H9 (cell line): ENCODE results near the gene GYS1. TPM values are rescaled to one million over a fixed set of nuclear protein-coding genes. Genes with fewer than 3 reads are reported as not detected.
A peak's percentile ranks its signal among the peaks of the same experiment; 100 is the strongest.

ENCODE experiments used
- DNase-seq: peaks from one replicate; pipeline ENCODE4 v3.0.0-alpha.2; 2017
- H2AFZ ChIP-seq: one replicate; pipeline ENCODE4 v1.6.1; 2013; ENCODE audit warnings: mild to moderate bottlenecking, low read length, control low read depth, moderate library complexity
- H2AK5ac ChIP-seq: 2 replicates; pipeline ENCODE4 v1.6.1; 2013; ENCODE audit warnings: low read length, control low read depth, mixed read lengths; ENCODE audit not compliant: insufficient read length
- H2BK120ac ChIP-seq: one replicate; pipeline ENCODE4 v1.6.1; 2013; ENCODE audit warnings: low read depth, mild to moderate bottlenecking, low read length, control low read depth, inconsistent platforms; ENCODE audit not compliant: poor library complexity, severe bottlenecking
- H2BK12ac ChIP-seq: 2 replicates; pipeline ENCODE4 v1.6.1; 2013; ENCODE audit warnings: low read length, control low read depth, mixed read lengths, low read depth; ENCODE audit not compliant: insufficient read length
- H2BK15ac ChIP-seq: 2 replicates; pipeline ENCODE4 v1.6.1; 2013; ENCODE audit warnings: low read depth, low read length, control low read depth
- H2BK20ac ChIP-seq: one replicate; pipeline ENCODE4 v1.6.1; 2013; ENCODE audit warnings: low read depth, mild to moderate bottlenecking, low read length, control low read depth, inconsistent platforms; ENCODE audit not compliant: poor library complexity, severe bottlenecking
- H2BK5ac ChIP-seq: 2 replicates; pipeline ENCODE4 v1.6.1; 2013; ENCODE audit warnings: low read length, control low read depth, mixed read lengths; ENCODE audit not compliant: insufficient read length
- H3K14ac ChIP-seq: 2 replicates; pipeline ENCODE4 v1.6.1; 2013; ENCODE audit warnings: low read length, control low read depth; ENCODE audit not compliant: insufficient read depth
- H3K18ac ChIP-seq: 2 replicates; pipeline ENCODE4 v1.6.1; 2013; ENCODE audit warnings: low read depth, mild to moderate bottlenecking, mixed read lengths, low read length, control low read depth; ENCODE audit not compliant: insufficient read length
- H3K23ac ChIP-seq: 2 replicates; pipeline ENCODE4 v1.6.1; 2013; ENCODE audit warnings: low read length, control low read depth, mixed read lengths, low read depth; ENCODE audit not compliant: insufficient read length
- H3K23me2 ChIP-seq: 2 replicates; pipeline ENCODE4 v1.6.1; 2013; ENCODE audit warnings: low read depth, mild to moderate bottlenecking, mixed read lengths, low read length, control low read depth; ENCODE audit not compliant: insufficient read length, poor library complexity, severe bottlenecking
- H3K27ac ChIP-seq: 2 replicates; pipeline ENCODE4 v1.5.1; 2013; ENCODE audit warnings: low read length, control low read depth, mixed read lengths, low read depth; ENCODE audit not compliant: insufficient read length
- H3K27me3 ChIP-seq: 2 replicates; pipeline ENCODE4 v1.6.1; 2013; ENCODE audit warnings: low read length, control low read depth, inconsistent platforms; ENCODE audit not compliant: insufficient read depth
- H3K4ac ChIP-seq: 2 replicates; pipeline ENCODE4 v1.6.1; 2013; ENCODE audit warnings: low read depth, mild to moderate bottlenecking, control low read depth, inconsistent platforms, low read length, moderate library complexity
- H3K4me1 ChIP-seq: 2 replicates; pipeline ENCODE4 v1.6.1; 2013; ENCODE audit warnings: low read length, control low read depth, inconsistent platforms; ENCODE audit not compliant: insufficient read depth
- H3K4me2 ChIP-seq: 2 replicates; pipeline ENCODE4 v1.6.1; 2013; ENCODE audit warnings: low read length, control low read depth, mixed read lengths; ENCODE audit not compliant: insufficient read length, insufficient read depth
- H3K56ac ChIP-seq: 2 replicates; pipeline ENCODE4 v1.6.1; 2013; ENCODE audit warnings: low read depth, mild to moderate bottlenecking, mixed read lengths, low read length, control low read depth; ENCODE audit not compliant: insufficient read length
- H3K79me1 ChIP-seq: 2 replicates; pipeline ENCODE4 v1.6.1; 2013; ENCODE audit warnings: low read depth, mild to moderate bottlenecking, moderate library complexity, low read length, control low read depth, inconsistent platforms; ENCODE audit not compliant: insufficient read depth, poor library complexity, severe bottlenecking
- H3K79me2 ChIP-seq: 2 replicates; pipeline ENCODE4 v1.6.1; 2013; ENCODE audit warnings: low read length, control low read depth, inconsistent platforms; ENCODE audit not compliant: insufficient read depth
- H3K9ac ChIP-seq: 2 replicates; pipeline ENCODE4 v1.6.1; 2013; ENCODE audit warnings: low read length, control low read depth, mixed read lengths; ENCODE audit not compliant: insufficient read length; ENCODE audit errors: extremely low read depth
- H3K9me3 ChIP-seq: one replicate; pipeline ENCODE4 v1.6.1; 2013; ENCODE audit warnings: low read depth, low read length, inconsistent platforms; ENCODE audit not compliant: control insufficient read depth
- H3T11ph ChIP-seq: one replicate; pipeline ENCODE4 v1.6.1; 2013; ENCODE audit warnings: mild to moderate bottlenecking, low read length, control low read depth, inconsistent platforms
- H4K20me1 ChIP-seq: one replicate; pipeline ENCODE4 v1.6.1; 2013; ENCODE audit not compliant: control insufficient read depth, insufficient read length, insufficient read depth
- H4K5ac ChIP-seq: 2 replicates; pipeline ENCODE4 v1.6.1; 2013; ENCODE audit warnings: low read depth, mild to moderate bottlenecking, mixed read lengths, low read length, control low read depth; ENCODE audit not compliant: insufficient read length
- H4K8ac ChIP-seq: replicated peaks from 2 replicates; pipeline ENCODE4 v1.6.1; 2013; ENCODE audit warnings: low read length, control low read depth, mixed read lengths, low read depth; ENCODE audit not compliant: insufficient read length
- H4K91ac ChIP-seq: 2 replicates; pipeline ENCODE4 v1.6.1; 2013; ENCODE audit warnings: low read depth, mild to moderate bottlenecking, moderate library complexity, mixed read lengths, low read length, control low read depth; ENCODE audit not compliant: insufficient read length
- H3K27ac Mint-ChIP-seq, 3 experiments: 2 replicates in 2 of 3; 3 replicates in 1 of 3; pipeline ENCODE4 v1.8.0; 2020 to 2021; ENCODE audit warnings: mixed read lengths in 3 of 3, mild to moderate bottlenecking in 1 of 3, moderate library complexity in 1 of 3
- H3K27me3 Mint-ChIP-seq: 2 replicates; pipeline ENCODE4 v1.8.0; 2021; ENCODE audit warnings: low read depth, mild to moderate bottlenecking, moderate library complexity, mixed read lengths
- H3K36me3 Mint-ChIP-seq, 3 experiments: 2 replicates in 2 of 3; 3 replicates in 1 of 3; pipeline ENCODE4 v1.8.0; 2020 to 2021; ENCODE audit warnings: low read depth in 3 of 3, mixed read lengths in 3 of 3; ENCODE audit not compliant: insufficient read depth in 1 of 3
- H3K4me1 Mint-ChIP-seq, 2 experiments: 2 replicates each; pipeline ENCODE4 v1.8.0; 2020; ENCODE audit warnings: mixed read lengths in 2 of 2
- H3K4me3 Mint-ChIP-seq, 2 experiments: 2 replicates in 1 of 2; 3 replicates in 1 of 2; pipeline ENCODE4 v1.8.0; 2020 to 2021; ENCODE audit warnings: mild to moderate bottlenecking in 2 of 2, mixed read lengths in 2 of 2, moderate library complexity in 1 of 2
- H3K9me3 Mint-ChIP-seq, 2 experiments: 2 replicates in 1 of 2; 3 replicates in 1 of 2; pipeline ENCODE4 v1.8.0; 2020; ENCODE audit warnings: mild to moderate bottlenecking in 2 of 2, mixed read lengths in 2 of 2, moderate library complexity in 1 of 2
- WGBS: extraction: QIAGEN DNeasy Blood & Tissue Kit; methylation state at CpG from one replicate; pipeline ENCODE4 v1.1.7; 2013; ENCODE audit warnings: missing lambda C conversion rate, low lambda C conversion rate, mixed read lengths; ENCODE audit not compliant: insufficient read length; ENCODE audit errors: extremely low coverage; 5-methylcytosine and 5-hydroxymethylcytosine counted together
- total RNA-seq: library from RNA; stranded (reverse); gene quantifications from 2 replicates; pipeline ENCODE4 v1.2.1, GENCODE V29; 2021
- TF ChIP-seq, protein P1 (sequence below): fragments of 200-600 bp; sonication (generic); conservative IDR thresholded peaks from 3 replicates; pipeline ENCODE4 v1.8.0; 2021; ENCODE audit warnings: antibody characterized with exemption, mild to moderate bottlenecking

The GYS1 gene
- total RNA-seq, 1 experiment from 2014 or later: 44.3 TPM

DNA sequence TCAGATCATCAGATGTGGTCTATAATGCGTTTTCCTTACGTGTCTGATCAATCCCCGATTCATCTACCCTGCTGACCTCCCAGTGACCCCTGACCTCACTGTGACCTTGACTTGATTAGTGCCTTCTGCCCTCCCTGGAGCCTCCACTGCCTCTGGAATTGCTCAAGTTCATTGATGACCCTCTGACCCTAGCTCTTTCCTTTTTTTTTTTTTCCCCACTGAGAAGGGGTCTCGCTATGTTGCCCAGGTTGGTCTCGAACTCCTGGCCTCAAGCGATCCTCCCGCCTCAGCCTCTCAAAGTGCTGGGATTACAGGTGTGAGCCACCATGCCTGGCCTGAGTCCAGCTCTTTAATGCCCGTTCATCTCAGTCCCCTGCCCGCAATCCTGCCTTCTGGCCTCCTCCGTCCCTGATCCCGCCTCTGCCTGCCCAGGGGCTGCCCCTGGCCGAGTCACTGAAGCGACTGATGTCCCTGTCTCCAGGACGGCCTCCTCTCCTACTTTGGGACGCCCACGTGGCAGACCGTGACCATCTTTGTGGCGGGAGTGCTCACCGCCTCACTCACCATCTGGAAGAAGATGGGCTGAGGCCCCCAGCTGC lies 32.0 kb downstream of the GYS1 start:
- Histone ChIP-seq H2BK120ac (no peak overlapping the region), H2BK5ac (no peak overlapping the region), H3K18ac (no peak overlapping the region), H3K4me1 (no peaks in the 10 kb centered on the region; the same call in 1 of the 2 replicates), H4K91ac (no peak overlapping the region), H2AFZ (no peak overlapping the region), H3K23ac (no peak overlapping the region), H3K9ac (no peak overlapping the region), H3K27ac (no peak overlapping the region), H3K79me1 (peaks cover 3% of the 10 kb centered on the region), H4K5ac (no peak overlapping the region), H2BK20ac (no peak overlapping the region), H2AK5ac (no peak overlapping the region), H4K20me1 (peaks cover 3% of the 10 kb centered on the region), H4K8ac (no peak overlapping the region), H2BK12ac (no peak overlapping the region), H3K27me3 (no peaks in the 10 kb centered on the region), H3K9me3 (no peaks in the 10 kb centered on the region), H2BK15ac (no peak overlapping the region), H3K4ac (no peak overlapping the region), H3K23me2 (peaks cover 12% of the 10 kb centered on the region), H3K56ac (no peak overlapping the region), H3K14ac (no peak overlapping the region), H3K4me2 (no peak overlapping the region), H3T11ph (no peak overlapping the region), H3K79me2 (no peaks in the 10 kb centered on the region)
- H3K4me3 Mint-ChIP-seq: peak overlapping the region in 1 of 2 experiments; percentile 55; a peak in 2 of 5 replicates
- peaks cover 0 to 5% of the 10 kb centered on the region in 2 experiments; a peak in 2 of 5 replicates for H3K9me3 Mint-ChIP-seq
- no peak for DNase-seq
- H3K4me1 Mint-ChIP-seq: peaks cover 29 to 34% of the 10 kb centered on the region in 2 experiments
- no CpG with 5 or more reads among the region's 19 CpGs for WGBS
- peaks cover 17 to 57% (median 46%) of the 10 kb centered on the region in 3 experiments; a peak in 6 of 7 replicates for H3K36me3 Mint-ChIP-seq
- H3K27ac Mint-ChIP-seq: peak overlapping the region in 2 of 3 experiments; percentile 9 to 83; a peak in 3 of 7 replicates
- peaks cover 2% of the 10 kb centered on the region; the same call in 1 of the 2 replicates for H3K27me3 Mint-ChIP-seq
- TF ChIP-seq, protein P1, sequence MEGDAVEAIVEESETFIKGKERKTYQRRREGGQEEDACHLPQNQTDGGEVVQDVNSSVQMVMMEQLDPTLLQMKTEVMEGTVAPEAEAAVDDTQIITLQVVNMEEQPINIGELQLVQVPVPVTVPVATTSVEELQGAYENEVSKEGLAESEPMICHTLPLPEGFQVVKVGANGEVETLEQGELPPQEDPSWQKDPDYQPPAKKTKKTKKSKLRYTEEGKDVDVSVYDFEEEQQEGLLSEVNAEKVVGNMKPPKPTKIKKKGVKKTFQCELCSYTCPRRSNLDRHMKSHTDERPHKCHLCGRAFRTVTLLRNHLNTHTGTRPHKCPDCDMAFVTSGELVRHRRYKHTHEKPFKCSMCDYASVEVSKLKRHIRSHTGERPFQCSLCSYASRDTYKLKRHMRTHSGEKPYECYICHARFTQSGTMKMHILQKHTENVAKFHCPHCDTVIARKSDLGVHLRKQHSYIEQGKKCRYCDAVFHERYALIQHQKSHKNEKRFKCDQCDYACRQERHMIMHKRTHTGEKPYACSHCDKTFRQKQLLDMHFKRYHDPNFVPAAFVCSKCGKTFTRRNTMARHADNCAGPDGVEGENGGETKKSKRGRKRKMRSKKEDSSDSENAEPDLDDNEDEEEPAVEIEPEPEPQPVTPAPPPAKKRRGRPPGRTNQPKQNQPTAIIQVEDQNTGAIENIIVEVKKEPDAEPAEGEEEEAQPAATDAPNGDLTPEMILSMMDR: no peak
